Left ventricle myocardium inferior (tissue), 1 donor: ENCODE results near the gene SYP. TPM values are rescaled to one million over a fixed set of nuclear protein-coding genes. Genes with fewer than 3 reads are reported as not detected.

ENCODE experiments used
- DNase-seq: peaks from one replicate; pipeline ENCODE4 v3.0.0-alpha.2; 2020
- H3K27ac ChIP-seq: fragments of 200-600 bp; replicated peaks from 2 replicates; pipeline ENCODE4 v1.8.0; 2021
- H3K27me3 ChIP-seq: fragments of 200-600 bp; 2 replicates; pipeline ENCODE4 v1.8.0; 2021; ENCODE audit warnings: low read depth
- H3K36me3 ChIP-seq: fragments of 200-600 bp; 2 replicates; pipeline ENCODE4 v1.8.0; 2021
- H3K4me1 ChIP-seq: fragments of 200-600 bp; 2 replicates; pipeline ENCODE4 v1.8.0; 2021
- H3K4me3 ChIP-seq: fragments of 200-600 bp; 2 replicates; pipeline ENCODE4 v1.8.0; 2021; ENCODE audit warnings: mild to moderate bottlenecking, moderate library complexity
- H3K9me3 ChIP-seq: fragments of 200-600 bp; replicated peaks from 2 replicates; pipeline ENCODE4 v1.8.0; 2021
- CTCF ChIP-seq: fragments of 200-600 bp; IDR thresholded peaks from 2 replicates; pipeline ENCODE4 v1.8.0; 2021; ENCODE audit warnings: antibody characterized with exemption, mild to moderate bottlenecking, borderline replicate concordance
- intact Hi-C: fragments of 100-400 bp; cut with micrococcal nuclease; formaldehyde crosslinking; loops from one replicate; pipeline ENCODE4 v1.11.0; 2022
- total RNA-seq: library from RNA; stranded (reverse); fragmentation: NEBNext Ultra II Directional; extraction: Animal tissue kit (Norgen Biotek cat#: 25700); gene quantifications from one replicate; pipeline ENCODE4 v1.2.1, GENCODE V29; 2021
- donor health status: DM: no; HTN: yes; CAD: no; lungs with severe emphysema.

Gene SYP
- total RNA-seq, 1 donor from 2014 or later = 1.6 TPM

GRCh38 chrX:49190821-49191573 lies 9.0 kb downstream of the SYP start:
- DNase-seq = peak; percentile 87
- Histone ChIP-seq H3K36me3 (no peaks in the 10 kb centered on the region), H3K4me1 (peaks cover 17% of the 10 kb centered on the region), H3K27me3 (no peaks in the 10 kb centered on the region), H3K9me3 (no peaks in the 10 kb centered on the region), H3K27ac (peak overlapping the region; percentile 93), H3K4me3 (peak overlapping the region; percentile 83)
- intact Hi-C loops = no loop called here
- TF ChIP-seq CTCF = no peak

GRCh38 chrX:49189606-49190005 lies 10.4 kb downstream of the SYP start:
- DNase-seq = no peak
- Histone ChIP-seq H3K27ac (peak overlapping the region; percentile 93), H3K36me3 (no peaks in the 10 kb centered on the region), H3K9me3 (no peaks in the 10 kb centered on the region), H3K4me3 (no peak overlapping the region), H3K4me1 (peaks cover 27% of the 10 kb centered on the region), H3K27me3 (no peaks in the 10 kb centered on the region)
- no peak for TF ChIP-seq CTCF
- intact Hi-C loops = no loop called here

GRCh38 chrX:49188468-49189076 lies 11.4 kb downstream of the SYP start:
- Histone ChIP-seq H3K36me3 (peaks cover 1% of the 10 kb centered on the region), H3K4me3 (no peak overlapping the region), H3K9me3 (no peaks in the 10 kb centered on the region), H3K4me1 (peaks cover 32% of the 10 kb centered on the region), H3K27me3 (no peaks in the 10 kb centered on the region), H3K27ac (no peak overlapping the region)
- intact Hi-C loops = no loop called here
- TF ChIP-seq CTCF = no peak
- DNase-seq = no peak

DNA sequence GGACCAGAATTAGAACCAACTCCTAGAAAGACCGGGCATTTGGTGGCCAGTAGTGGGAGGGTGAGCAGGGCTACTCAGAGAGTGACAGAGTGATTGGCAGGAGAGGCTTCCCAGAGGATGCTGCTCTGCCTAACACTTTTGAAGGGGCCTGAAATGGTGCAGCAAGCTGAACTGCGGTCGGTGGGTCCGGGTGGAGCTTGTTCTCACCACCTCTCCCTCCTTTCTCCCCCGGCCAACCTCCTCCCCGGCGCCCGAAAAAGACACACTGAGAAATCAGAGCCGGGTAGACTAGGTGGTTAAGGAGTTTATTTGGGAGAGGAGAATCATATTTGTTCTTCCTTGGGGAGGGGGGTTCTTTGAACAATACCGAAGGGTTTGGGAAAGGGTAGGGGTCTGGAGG lies 12.5 kb downstream of the SYP start:
- Histone ChIP-seq H3K4me1 (peaks cover 32% of the 10 kb centered on the region), H3K27ac (peak overlapping the region; percentile 88), H3K4me3 (no peak overlapping the region), H3K27me3 (no peaks in the 10 kb centered on the region), H3K9me3 (no peaks in the 10 kb centered on the region), H3K36me3 (peaks cover 11% of the 10 kb centered on the region)
- no peak for TF ChIP-seq CTCF
- no peak for DNase-seq
- intact Hi-C loops = no loop called here

DNA sequence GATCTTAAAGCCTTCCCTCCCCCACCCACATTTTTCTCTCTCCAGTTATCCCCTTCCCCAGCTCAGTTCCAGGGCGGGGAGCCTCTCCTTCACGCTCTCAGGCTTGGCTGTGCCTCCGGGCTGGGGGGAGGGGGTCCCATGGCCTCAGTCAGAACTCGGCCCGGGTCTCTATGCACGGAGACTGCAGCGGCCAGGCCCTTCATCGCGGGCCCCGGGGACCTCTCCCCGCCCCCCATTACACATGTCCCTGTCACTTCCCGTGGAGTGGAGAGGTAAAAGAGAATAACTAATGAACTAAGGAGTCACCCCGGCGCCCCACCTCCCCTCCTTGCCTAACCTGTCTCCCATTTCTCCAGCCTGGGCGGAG lies 13.0 kb downstream of the SYP start:
- no peak for TF ChIP-seq CTCF
- H3K27me3 ChIP-seq = no peaks in the 10 kb centered on the region
- no peaks in the 10 kb centered on the region for H3K9me3 ChIP-seq
- intact Hi-C loops = no loop called here
- DNase-seq = no peak
- peak overlapping the region; percentile 88 for H3K27ac ChIP-seq
- H3K4me3 ChIP-seq = no peak overlapping the region
- H3K4me1 ChIP-seq = peaks cover 30% of the 10 kb centered on the region
- H3K36me3 ChIP-seq = peaks cover 16% of the 10 kb centered on the region
